ENCODE data around the gene SLC12A7.

DNA sequence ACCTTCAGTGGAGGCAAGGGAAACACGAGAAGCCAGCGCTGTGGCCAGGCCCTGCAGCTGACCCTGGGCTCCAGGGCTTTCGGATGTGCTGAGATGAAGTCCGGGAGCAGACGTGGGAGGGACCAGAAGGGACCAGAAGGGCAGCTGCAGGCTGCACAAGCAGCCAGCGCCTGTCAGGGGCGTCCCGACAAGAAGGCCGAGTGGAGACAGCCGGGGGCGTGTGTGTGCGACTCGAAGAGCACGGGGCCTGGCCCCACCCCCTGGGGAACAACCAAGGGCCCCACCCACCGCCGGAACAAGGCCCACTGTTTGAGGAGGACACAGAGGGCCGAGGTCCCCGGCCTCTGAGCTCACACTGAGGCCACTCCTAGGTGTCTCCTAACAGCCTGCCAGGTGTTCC, 31.4 kb downstream of the SLC12A7 start:
- TF ChIP-seq POLR2A (IDR thresholded peaks at IDR 0.05; ENCODE audit: low read length): no peak
- no peak for TF ChIP-seq GATA1 (IDR thresholded peaks at IDR 0.05; ENCODE audit: low read depth, low read length)
